ENCODE measurements around the gene SMURF1. TPM values are rescaled to one million over a fixed set of nuclear protein-coding genes. Genes with fewer than 3 reads are reported as not detected.

The SMURF1 gene
- total RNA-seq, 1 donor: 9.2 TPM

DNA sequence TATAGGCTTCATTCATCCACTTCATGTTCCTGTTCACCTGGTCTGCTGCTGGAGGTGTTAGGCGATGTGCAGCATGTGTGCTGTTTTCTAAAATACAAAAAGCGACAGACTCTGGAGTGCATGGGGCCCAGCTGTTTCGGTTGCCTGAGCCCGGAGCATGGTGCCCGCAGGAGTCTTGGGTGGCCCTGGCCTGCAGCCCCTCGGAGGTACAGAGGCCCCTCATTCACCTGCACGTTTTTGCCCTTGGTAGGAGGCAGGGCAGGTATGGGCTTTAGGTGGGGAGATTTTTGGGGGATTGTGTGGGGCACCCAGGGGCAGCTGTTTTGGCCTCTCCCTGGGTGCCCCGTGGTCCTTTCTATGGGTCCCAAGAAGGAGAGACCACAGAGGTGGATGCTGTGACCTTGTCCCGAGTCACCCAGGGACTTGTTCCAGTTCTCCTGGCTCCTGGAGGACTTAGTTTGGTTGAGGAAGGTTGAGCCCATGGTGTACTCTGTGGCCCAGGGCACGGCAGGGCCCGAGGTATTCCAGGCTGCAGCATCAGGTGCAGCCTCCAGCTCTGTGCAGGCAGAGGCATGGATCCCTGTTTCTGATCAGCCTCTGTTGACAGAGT lies 134.9 kb downstream of the SMURF1 start:
- DNase-seq (ENCODE audit: low read depth in 2 of 3, low spot score in 2 of 3): no peak

DNA sequence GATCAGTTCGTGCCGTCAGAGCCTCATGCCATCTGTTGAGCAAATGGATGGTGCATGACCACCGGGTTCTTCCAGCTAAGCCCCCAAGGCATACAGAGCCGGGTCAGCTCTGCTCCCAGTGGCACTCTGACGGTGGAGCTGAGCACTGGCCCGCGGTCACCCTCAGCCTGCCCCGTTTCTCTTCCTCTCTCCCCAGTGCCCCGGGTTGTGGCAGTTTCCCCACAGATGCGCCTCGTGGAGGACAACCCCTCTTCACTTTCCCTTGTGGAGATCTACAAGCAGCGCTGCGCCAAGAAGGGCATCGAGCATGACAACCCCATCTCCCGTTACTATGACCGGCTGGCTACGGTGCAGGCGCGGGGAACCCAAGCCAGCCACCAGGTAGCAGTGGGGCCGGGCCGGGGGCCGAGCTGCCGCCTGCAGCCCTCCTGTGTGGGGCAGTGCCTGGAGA lies 135.7 kb downstream of the SMURF1 start:
- DNase-seq (ENCODE audit: low read depth in 2 of 3, low spot score in 2 of 3): no peak

DNA sequence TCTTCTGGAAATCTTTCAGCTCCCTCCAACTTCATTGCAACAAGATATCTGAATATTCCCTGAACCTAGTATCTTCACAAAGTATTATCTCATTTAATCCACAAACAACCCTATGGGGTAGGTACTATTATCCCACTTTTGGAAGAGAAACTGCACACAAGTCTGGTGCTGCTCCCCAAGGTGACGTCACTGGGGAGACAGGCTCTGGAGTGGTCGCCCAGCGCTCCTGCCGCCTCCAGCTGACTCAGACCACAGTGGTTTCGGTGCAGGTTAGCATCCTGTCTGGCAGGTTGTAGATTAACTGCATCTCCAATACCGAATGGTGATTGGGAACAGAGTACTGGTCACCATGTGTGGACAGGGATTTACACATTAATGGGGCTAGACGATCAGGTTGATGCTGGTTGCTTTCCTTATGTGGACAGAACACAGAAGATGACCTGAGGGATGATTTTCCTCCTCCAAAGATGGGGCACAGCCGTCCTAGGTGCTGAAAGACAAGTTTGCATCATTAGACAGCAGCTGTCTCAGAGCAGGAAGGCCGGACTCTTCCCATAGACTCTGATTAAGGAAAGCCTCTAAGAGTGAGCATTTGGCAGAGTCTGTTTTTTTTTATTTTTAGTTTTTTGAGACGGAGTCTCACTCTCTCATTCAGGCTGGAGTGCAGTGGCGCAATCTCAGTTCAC lies 137.0 kb downstream of the SMURF1 start:
- no peak for DNase-seq (ENCODE audit: low read depth in 2 of 3, low spot score in 2 of 3)

DNA sequence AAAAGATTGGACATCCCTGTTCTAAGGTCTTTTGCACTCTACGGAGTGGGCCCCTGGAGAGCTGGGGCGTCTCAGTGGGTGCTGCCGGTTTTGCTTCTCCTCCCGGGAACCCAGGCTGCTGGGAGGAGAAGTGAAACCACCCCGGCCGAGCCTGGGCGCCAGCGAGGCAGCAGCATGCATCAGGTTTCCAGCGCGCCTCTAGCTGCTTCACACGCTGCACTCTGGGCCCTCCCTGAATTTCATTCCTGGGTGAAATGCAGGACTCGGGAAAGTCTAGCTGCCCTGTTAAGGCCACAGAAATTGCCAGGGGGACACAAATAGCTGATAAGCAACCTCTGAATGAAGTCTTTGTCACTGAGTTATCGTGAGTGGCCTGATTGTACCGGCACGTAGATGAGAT lies 138.1 kb downstream of the SMURF1 start:
- DNase-seq (ENCODE audit: low read depth in 2 of 3, low spot score in 2 of 3): no peak

DNA sequence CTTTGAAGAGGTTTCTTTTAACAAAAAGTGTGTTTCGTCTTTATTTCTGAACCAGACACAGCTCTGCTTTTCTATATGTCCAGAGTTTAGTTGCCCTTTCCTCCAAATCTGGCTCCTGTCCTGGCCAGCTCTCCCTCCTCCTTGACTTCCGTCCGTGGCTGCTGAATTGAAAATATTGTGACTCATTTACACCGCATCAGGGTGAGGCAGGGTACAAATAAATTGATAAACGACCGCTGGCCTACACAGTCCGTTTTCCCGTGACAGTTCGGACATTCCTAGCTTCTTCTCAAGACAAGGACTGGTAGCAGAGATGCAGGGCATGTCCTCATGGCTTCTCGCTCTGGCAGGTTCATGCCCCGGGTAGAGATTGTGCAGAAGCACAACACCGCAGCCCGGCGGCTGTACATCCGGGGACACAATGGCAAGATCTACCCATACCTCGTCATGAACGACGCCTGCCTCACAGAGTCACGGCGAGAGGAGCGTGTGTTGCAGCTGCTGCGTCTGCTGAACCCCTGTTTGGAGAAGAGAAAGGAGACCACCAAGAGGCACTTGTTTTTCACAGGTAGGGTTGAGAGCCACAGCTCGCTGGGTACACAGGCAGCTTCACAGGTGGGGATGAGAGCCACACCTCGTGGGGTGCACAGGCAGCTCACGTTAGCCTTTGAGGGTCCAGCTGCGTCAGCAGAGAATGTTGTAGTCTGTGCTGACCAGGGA lies 139.0 kb downstream of the SMURF1 start:
- DNase-seq (ENCODE audit: low read depth in 2 of 3, low spot score in 2 of 3): no peak

DNA sequence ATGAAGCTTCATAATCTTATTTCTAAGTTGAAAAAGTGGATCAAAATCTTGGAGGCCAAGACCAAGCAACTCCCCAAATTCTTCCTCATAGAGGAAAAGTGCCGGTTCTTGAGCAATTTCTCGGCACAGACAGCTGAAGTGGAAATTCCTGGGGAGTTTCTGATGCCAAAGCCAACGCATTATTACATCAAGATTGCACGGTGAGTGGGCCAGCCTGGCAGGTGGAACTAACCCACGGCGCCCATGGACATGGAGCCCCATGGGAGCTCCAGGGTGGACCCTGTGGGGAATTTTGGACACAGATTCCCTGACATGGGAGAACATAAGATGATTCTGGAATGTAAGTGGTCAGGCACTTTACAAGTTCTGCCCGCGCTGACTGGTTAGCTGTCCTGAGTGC lies 139.7 kb downstream of the SMURF1 start:
- no peak for DNase-seq (ENCODE audit: low read depth in 2 of 3, low spot score in 2 of 3)

DNA sequence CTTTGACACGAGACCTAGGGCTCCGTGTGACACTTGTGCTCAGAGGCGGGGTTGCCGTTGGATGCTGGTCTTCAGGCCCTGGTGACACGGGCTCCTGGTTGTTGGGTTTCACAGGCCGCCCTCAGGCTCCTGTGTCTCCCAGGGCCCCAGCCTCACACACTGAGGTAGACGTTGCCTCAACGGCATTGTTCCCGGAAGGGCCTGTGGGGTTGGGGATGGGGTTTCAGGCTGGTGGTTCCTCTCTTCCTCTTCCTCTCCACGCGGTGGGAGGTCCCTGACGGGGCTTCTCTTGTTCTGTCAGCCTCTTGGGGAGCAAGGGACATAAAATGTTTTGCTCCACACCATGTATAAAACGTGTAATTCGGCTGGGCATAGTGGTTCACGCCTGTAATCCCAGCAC lies 140.5 kb downstream of the SMURF1 start:
- DNase-seq (ENCODE audit: low read depth in 2 of 3, low spot score in 2 of 3): no peak

DNA sequence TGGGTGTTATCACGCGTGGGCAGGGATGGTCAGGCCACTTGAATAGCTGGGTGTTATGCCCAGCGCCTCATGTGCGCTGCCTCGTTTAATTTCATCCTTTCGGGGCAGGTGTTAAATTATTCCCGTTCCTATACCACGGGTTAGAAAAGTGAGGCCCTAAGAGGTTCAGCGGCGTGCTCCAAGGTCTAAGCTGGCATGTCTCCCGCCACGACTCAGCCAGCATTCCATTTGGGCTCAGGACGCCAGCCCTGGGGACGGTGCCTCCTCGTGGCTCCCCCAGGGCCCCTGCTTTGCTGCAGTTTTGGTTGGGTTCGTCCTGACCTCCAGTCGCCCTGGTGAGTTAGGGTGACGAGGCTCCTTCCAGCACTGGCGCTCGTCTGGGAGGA lies 141.1 kb downstream of the SMURF1 start:
- no peak for DNase-seq (ENCODE audit: low read depth in 2 of 3, low spot score in 2 of 3)

DNA sequence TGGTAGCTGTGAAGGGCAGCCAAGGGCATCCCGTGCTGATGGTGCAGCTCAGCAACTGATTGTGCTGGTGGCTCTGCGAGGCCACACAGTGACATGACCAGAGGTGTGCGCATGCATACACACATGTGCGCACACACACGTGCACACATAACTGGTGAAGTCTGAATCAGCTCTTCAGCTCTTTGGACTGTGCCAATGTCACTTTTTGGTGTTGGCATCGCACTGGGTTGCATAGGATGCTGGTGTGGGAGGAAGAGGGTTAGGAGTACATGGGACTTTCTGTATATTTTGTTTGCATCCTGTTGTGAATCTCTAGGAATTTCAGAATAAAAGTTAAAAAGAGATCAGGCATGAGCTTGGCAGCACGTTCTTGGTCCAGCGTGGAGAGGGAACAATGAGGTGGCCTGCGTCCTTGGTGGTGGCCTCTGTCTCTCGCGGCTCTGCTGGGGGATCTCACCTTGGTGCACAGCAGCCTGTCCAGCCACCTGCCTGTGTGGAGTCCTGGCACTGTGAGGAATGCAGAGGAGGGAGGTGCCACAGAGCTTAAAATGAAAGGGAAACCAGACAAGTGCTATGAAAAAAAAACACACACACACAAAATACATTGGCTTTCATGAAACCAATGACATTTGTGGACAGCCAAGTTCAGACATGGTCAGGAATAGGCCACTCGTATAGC lies 141.6 kb downstream of the SMURF1 start:
- no peak for DNase-seq (ENCODE audit: low read depth in 2 of 3, low spot score in 2 of 3)

DNA sequence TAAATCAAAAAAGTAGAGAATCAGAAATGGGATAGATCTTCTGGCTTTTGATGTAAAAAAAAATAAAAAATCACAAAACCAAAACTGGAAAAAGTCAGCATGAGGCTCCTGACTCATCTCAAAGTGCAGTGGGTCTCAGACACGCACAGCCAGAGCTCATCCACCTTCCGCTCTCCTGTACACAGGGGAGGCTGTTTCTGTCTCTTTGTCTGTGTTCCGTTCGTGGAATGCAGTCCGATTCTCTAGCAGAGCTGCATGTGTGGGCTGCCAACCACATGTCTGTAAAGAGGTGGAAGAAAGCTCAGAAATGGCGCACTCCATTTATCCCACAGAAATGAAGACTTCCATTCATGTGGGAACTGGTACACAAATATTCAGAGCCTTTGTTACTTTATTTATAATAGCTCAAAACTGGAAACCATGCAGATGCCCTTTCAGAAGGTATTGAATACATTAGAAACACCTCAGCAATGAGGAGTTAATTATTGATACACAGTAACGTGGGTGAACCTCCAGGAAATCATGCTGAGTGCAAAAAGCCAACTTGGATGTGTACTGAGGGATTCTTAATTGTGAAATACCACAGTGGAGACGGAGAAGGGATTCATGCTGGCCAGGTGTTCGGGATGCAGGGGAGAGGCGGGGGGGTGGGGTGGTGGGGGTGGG lies 142.3 kb downstream of the SMURF1 start:
- DNase-seq (ENCODE audit: low read depth in 2 of 3, low spot score in 2 of 3): no peak

DNA sequence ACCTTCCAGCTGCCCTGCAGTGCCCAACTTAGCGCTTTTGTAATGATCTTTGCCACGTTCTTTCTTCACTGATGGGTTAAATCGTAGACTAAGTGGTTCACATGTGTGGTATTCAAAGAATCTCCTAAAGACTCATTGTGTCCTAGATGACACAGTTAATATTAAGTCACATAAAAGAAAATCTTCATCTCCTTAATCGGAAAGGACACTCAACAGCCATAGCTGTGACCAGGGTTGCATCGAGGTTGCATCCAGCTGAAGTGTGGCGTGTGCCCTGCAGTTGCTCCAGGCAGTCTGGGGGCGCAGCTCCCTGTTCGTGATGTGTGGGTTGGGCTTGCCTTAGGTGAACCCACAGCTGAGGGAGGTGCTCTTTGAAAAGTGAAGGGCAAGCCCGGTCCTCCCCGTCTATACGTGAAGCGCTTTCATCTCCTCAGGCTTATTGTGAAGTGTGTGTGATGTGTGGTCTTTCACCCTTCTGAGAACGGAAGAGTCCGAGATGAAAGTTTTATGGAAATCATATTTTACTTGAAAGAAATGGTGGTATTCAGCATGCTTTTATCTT lies 142.9 kb downstream of the SMURF1 start:
- DNase-seq (ENCODE audit: low read depth in 2 of 3, low spot score in 2 of 3): no peak

DNA sequence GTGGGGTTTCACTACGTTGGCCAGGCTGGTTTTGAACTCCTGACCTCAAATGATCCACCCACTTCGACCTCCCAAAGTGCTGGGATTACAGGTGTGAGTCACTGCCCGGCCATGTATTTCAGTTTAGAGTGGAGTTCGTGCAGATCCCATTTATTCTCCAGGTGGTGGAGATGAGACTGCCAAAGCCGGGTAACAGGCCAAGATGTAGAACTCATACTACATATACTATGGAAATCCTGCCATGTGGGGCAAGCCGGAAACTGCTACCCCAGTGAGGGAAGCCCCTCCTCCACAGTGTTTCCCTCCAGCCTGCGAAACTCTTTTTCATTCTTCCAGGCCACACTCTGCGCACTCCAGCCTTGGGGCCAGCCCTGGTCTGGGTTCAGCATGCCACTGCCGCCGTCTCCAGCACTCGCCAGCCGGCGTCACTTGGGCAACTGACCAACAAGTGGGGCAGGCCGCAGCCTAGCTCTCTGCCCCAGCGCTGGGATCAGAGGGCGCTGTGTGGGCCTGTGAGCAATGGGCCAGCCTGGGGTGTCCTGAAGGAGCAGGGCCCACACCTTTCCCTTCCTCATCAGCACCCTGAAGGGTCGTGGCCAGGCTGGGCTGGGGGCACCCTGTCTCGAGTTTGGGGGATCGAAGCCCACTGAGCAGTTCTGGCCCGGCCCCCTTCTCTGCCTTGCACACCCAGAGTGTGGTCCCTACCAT lies 143.6 kb downstream of the SMURF1 start:
- no peak for DNase-seq (ENCODE audit: low read depth in 2 of 3, low spot score in 2 of 3)

DNA sequence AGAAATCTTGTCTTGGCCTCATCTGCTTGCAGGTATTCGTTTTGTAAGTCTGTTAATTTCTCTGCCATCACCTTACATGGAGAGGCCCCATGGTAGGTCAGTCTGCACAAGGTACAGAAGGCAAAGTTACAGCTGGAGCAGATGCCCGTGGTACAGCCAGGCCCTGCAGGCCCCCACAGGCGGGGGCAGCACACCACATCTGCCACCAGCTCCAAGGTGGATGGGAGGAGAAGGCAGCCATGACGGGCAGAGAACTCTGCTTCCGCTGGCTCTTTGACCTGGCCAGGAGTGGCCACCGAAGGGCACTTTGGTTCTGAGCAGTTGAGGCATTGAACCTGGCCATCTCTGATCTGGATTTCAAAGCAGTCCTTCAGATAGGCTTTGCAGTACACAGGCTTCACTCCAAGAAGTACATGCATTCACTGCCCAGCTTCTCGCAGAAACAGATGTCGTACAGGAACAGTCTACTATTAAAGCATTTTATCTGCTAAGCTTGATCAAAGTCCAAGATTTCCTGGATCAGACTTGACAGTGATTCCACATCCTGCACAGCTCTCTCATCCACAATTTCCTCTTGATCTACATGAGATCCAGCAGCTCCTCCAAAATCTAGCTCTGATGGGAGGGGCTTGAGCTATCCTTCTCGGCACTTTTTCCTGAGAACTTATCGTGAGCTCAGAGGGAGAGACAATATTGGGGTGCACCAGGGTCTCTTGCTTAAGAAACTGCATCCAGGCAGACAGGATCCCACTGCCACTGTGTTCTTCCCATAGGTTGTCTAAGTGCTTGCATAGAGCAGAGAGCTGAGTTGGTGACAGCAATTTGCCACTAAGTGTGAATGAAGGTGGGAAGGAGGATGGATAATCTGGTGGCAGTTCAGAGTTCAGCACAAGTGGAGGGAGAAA lies 144.8 kb downstream of the SMURF1 start:
- DNase-seq (ENCODE audit: low read depth in 2 of 3, low spot score in 2 of 3): no peak

DNA sequence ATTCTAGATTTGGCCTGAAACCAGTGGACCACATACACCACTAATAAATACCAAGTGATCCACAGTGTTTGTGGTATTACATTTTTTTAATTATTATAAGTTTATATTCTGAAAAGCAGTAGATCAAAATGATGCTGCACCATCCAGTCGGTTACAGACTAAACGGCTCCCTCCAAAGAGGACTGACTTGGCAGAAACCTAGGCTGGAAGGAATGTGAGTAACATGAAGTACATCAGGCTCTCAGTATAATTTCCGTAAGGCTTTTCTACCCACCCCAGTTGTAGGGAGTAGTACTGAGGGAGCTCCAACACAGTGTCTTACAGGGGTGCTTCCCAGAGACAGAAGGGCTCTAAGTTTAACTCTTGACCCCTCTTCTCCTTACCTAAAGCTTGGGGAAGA lies 146.1 kb downstream of the SMURF1 start:
- no peak for DNase-seq (ENCODE audit: low read depth in 2 of 3, low spot score in 2 of 3)

DNA sequence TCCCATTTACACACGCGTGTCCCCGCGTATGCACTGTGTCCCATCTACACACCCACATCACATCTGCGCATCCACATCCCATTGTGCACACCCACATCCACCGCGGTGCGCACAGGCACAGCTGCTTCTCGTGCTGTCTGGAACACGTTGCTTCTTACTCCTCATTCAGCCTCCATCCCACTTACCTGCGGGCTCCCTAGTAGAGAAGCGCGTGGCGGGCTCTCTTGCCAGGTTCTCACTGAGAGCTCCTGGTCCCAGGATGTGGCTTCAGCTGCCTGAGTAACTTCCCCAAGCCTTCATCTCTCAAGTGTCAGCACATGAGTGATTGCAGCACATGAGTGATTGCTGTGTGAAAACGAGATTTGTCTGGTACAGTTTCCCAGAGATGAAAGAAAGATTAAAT lies 147.8 kb downstream of the SMURF1 start:
- DNase-seq (ENCODE audit: low read depth in 2 of 3, low spot score in 2 of 3): no peak

DNA sequence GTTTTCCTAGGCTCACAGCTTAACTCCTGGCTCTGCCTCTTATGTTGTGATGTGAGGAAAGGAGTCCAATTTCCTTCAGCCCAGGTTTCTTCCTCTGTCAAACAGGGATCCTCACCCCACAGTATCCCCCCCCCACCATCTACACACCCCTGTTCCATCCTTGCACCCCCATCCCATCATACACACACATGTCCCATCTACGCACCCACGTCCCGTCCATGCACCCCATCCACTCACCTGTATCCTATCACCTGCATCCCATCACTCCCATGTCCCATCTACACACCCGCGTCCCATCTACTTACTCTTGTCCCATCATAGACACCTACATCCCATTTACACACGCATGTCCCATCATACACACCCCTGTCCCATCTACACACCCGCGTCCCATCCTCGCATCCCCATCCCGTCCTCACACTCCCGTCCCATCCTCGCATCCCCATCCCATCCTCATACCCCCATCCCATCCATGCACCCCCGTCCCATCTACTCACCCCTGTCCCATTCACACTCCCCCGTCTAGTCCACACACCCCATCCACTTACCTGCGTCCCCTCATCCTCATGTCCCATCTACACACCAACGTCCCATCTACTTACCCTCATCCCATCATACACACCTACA lies 148.3 kb downstream of the SMURF1 start:
- no peak for DNase-seq (ENCODE audit: low read depth in 2 of 3, low spot score in 2 of 3)

DNA sequence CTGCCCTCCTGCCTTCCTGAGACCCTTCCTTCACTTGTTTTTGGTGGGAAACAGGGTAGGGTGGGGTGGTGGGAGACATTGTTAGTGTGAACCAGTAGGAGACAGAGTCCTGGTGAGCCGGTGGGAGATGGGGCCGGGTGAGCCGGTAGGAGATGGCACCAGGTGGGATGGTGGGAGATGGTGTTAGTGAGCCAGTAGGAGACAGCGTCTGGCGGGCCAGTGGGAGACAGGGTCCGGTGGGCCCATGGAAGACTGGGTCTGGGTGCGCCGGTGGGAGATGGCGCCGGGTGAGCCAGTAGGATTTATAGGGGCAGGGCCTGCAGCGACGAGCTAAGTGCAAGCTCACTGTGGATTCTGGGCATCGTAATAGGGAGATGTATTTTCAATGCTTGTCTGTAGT lies 148.8 kb downstream of the SMURF1 start:
- DNase-seq (ENCODE audit: low read depth in 2 of 3, low spot score in 2 of 3): no peak
